ENCODE results near the gene P2RY11.

The P2RY11 gene

DNA sequence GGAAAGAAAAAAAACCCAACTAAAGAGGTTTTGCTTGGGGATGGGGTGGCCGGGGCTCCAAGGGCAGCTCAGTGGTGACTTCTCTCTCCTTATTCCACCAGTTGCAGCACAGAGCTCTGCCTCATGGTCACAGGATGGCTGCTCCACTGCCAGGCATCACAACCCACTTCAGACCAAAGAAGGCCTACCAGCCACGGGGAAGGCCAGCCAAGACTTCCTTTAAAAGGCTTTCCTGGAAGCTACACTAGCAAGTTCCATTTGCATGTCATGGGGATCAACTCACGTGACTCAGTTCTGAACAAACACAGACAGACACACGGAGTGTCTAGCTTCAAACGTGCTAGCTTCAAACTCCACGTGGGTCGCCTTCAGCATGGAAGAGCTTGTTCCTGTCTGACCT, 21.4 kb downstream of the P2RY11 start:
- DNase-seq (ENCODE audit: low read depth in 2 of 2): no peak
- TF ChIP-seq, protein P1, sequence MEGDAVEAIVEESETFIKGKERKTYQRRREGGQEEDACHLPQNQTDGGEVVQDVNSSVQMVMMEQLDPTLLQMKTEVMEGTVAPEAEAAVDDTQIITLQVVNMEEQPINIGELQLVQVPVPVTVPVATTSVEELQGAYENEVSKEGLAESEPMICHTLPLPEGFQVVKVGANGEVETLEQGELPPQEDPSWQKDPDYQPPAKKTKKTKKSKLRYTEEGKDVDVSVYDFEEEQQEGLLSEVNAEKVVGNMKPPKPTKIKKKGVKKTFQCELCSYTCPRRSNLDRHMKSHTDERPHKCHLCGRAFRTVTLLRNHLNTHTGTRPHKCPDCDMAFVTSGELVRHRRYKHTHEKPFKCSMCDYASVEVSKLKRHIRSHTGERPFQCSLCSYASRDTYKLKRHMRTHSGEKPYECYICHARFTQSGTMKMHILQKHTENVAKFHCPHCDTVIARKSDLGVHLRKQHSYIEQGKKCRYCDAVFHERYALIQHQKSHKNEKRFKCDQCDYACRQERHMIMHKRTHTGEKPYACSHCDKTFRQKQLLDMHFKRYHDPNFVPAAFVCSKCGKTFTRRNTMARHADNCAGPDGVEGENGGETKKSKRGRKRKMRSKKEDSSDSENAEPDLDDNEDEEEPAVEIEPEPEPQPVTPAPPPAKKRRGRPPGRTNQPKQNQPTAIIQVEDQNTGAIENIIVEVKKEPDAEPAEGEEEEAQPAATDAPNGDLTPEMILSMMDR (IDR thresholded peaks at IDR 0.05; ENCODE audit: low read depth, low read length): no peak
- H3K4me3 ChIP-seq (replicated peaks in 1 of 2; ENCODE audit: low read depth in 2 of 2, low read length in 2 of 2): no peak overlapping the region

DNA sequence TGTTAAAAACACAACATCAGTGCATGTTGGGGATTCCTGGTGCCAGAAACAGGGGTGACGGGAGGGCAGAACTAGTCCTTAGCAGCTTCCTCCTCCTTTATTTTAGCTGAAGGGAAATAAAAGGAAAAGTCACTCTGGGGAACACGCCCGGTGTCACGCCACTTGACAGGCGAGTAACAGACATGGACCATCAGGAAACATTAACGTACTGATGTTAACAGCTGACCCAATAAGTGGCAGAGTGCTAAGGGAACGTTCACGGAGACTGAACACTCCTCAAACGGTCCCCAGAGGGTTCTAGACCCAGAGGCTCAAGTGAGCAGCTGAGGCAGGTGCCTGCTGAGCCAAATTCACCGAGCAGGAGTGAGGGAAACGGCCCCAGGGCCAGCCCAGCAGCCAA, 22.1 kb downstream of the P2RY11 start:
- TF ChIP-seq, protein P1 (IDR thresholded peaks at IDR 0.05; ENCODE audit: low read depth, low read length): no peak
- no peak overlapping the region for H3K4me3 ChIP-seq (replicated peaks in 1 of 2; ENCODE audit: low read depth in 2 of 2, low read length in 2 of 2)
- no peak for DNase-seq (ENCODE audit: low read depth in 2 of 2)

DNA sequence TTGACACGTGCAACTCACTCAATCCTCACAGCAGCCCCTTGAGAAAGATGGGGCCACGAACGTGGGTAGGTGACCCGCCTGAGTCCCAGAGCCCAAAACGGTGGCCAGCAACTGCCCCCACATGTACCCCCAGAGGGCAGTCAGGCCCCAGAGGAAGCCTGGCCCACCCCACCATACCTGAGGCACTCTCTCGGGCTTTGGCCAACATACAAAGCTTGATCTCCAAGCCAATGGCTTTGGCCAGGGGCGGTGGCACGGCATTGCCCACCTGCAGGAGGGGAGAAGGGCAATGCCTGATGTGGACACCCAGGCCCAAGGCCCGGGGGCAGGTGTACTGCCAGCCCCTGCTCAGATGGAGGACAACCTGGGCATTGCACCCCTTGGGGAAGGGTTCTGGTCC, 22.5 kb downstream of the P2RY11 start:
- DNase-seq (ENCODE audit: low read depth in 2 of 2): no peak
- TF ChIP-seq, protein P1 (IDR thresholded peaks at IDR 0.05; ENCODE audit: low read depth, low read length): no peak
- no peak overlapping the region for H3K4me3 ChIP-seq (replicated peaks in 1 of 2; ENCODE audit: low read depth in 2 of 2, low read length in 2 of 2)

DNA sequence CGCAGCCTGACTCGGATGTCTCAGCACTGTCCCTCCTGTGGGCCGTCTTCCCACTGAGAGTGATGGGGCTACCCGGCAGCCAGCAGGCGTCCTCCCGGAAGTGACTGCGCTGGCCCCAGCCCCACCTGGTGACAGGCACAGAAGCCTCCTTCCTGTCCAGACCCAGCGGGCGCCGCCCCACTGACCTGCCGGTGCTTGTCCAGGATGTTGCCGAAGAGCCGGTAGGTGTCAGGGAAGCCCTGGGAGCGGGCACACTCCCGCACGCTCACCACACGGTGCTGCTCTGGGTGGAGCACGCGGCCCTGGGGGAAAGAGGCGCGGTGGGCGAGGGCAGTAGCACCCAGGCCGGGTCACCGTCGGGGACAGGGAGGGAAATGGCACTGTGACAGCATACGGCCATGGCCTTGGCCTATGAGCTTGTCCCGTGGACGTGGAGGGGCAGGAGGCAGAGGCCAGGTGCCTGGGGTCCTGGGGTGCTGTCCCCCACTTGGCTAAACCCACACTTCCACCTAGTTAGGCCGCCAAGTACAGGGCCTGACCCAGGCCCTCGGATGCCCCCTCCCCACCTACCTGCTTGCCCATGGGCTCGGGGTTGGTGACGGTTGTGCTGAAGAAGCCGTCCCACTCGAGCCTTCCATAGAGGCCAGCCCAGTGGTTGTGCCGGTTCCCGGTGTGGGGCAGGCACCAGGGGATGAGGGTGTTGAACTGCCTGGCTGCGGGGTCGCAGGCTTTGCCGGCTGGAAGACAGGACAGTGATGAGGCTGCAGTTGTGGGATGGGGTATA, 24.2 kb downstream of the P2RY11 start:
- no peak for DNase-seq (ENCODE audit: low read depth in 2 of 2)
- TF ChIP-seq, protein P1 (IDR thresholded peaks at IDR 0.05; ENCODE audit: low read depth, low read length): no peak
- no peak overlapping the region for H3K4me3 ChIP-seq (replicated peaks in 1 of 2; ENCODE audit: low read depth in 2 of 2, low read length in 2 of 2)

DNA sequence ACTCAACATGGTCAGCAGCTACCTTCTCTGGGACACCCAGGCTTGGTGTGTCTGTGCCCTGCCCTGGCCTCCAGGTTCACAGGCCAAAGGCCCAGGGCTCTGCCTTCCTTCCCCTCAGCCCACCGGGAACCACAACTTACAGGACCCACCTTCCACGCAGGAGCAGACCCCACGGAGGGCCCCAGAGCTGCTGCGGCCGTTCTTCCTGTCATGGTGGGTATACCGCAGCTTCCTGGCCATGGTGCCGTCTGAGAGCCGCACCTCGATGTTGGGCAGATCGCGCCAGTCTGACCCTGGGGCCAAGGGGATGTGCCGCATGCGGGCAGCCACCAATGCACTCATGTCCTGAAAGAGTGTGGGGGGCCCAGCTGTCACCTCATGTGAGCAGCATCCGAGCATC, 25.4 kb downstream of the P2RY11 start:
- TF ChIP-seq, protein P1 (IDR thresholded peaks at IDR 0.05; ENCODE audit: low read depth, low read length): no peak
- no peak overlapping the region for H3K4me3 ChIP-seq (replicated peaks in 1 of 2; ENCODE audit: low read depth in 2 of 2, low read length in 2 of 2)
- DNase-seq (ENCODE audit: low read depth in 2 of 2): no peak

DNA sequence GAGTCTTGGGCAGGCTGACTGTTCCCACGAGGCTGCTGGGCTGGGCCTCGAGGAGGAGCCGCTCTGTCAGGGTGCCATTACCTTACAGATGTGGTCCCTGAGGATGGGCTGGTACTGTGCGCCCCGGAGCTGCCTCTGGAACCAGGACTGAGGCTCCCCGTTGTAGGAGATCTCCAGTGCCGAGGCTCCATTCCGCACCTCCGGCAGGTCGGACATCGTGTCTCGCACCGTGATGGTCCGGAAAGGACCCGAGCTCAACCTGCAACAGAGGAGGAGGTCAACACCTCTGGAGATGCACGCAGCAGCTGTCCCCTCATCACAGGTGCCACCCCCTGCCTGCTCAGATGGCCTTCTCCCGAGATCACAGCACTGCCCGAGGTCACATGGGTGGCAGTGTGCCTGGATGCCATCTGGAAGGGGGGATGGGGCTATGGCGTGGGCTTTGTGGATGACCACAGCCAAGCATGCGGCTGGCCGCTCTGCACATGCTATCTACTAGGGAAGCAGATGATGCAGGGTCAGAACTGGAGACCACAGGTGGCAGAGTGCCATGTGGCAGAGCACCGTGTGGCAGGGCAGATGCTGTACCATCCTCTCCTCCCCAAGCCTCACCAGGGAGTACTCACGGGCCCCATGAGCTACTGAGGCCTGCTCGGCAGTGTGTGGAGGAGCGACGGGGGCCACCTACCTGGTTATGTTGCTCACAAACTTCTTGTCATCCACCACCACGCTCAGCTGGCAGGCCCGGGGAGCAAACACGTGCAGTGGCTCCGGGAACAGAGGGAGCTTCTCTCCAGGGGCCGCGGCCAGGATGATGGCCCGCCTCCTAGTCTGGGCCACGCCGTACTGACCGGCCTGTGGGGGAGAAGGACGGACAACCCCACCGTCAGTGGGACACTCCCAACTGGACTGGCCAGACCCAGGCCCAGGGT, 26.5 kb downstream of the P2RY11 start:
- TF ChIP-seq, protein P1 (IDR thresholded peaks at IDR 0.05; ENCODE audit: low read depth, low read length): no peak
- H3K4me3 ChIP-seq (replicated peaks in 1 of 2; ENCODE audit: low read depth in 2 of 2, low read length in 2 of 2): no peak overlapping the region
- DNase-seq (ENCODE audit: low read depth in 2 of 2): no peak

All from cardiac fibroblast (primary cell).